Measurements from ENCODE around the gene TTC6.

The TTC6 gene

GRCh38 chr14:37598747-37599506 lies 3.5 kb downstream of the TTC6 start:
- DNase-seq = no peak

- no peak for DNase-seq
Observed at GRCh38 chr14:37599507-37600368, 4.3 kb downstream of the TTC6 start.

GRCh38 chr14:37600880-37601741 lies 5.7 kb downstream of the TTC6 start:
- DNase-seq = no peak

GRCh38 chr14:37601865-37602264 lies 6.4 kb downstream of the TTC6 start:
- DNase-seq = no peak

- DNase-seq = no peak
Observed at GRCh38 chr14:37602605-37603453, 7.4 kb downstream of the TTC6 start.

- DNase-seq = no peak
Observed at GRCh38 chr14:37603688-37604251, 8.3 kb downstream of the TTC6 start.

GRCh38 chr14:37606678-37607077 lies 11.2 kb downstream of the TTC6 start:
- no peak for DNase-seq

- DNase-seq = no peak
Observed at GRCh38 chr14:37608649-37609048, 13.2 kb downstream of the TTC6 start.

- DNase-seq = no peak
Observed at GRCh38 chr14:37610945-37611523, 15.6 kb downstream of the TTC6 start.

GRCh38 chr14:37615582-37616289 lies 20.3 kb downstream of the TTC6 start:
- DNase-seq = no peak

- DNase-seq = no peak
Observed at GRCh38 chr14:37616853-37617252, 21.4 kb downstream of the TTC6 start.

GRCh38 chr14:37617864-37618365 lies 22.5 kb downstream of the TTC6 start:
- no peak for DNase-seq

- DNase-seq = no peak
Observed at GRCh38 chr14:37618498-37619028, 23.1 kb downstream of the TTC6 start.

GRCh38 chr14:37620856-37621255 lies 25.4 kb downstream of the TTC6 start:
- DNase-seq = no peak

- DNase-seq = no peak
Observed at GRCh38 chr14:37622231-37622923, 26.9 kb downstream of the TTC6 start.

GRCh38 chr14:37623426-37623951 lies 28.1 kb downstream of the TTC6 start:
- no peak for DNase-seq

- DNase-seq = no peak
Observed at GRCh38 chr14:37623971-37624370, 28.5 kb downstream of the TTC6 start.

GRCh38 chr14:37625597-37626595 lies 30.5 kb downstream of the TTC6 start:
- no peak for DNase-seq
